ENCODE results near the gene LRRC73.

The LRRC73 gene

GRCh38 chr6:43493230-43493629 is 16.9 kb downstream of the LRRC73 start:
- DNase-seq (ENCODE audit: low spot score): no peak
- in situ Hi-C loops (cut with MboI; ENCODE audit: low pct_unique_long_range_greater_than_20kb, low sequenced_read_pairs, unreplicated experiment): no loop called here
- no peak for TF ChIP-seq CTCF (IDR thresholded peaks at IDR 0.05; ENCODE audit: extremely low read depth, insufficient read depth, missing control alignments)

- no peak for TF ChIP-seq CTCF (IDR thresholded peaks at IDR 0.05; ENCODE audit: extremely low read depth, insufficient read depth, missing control alignments)
- DNase-seq (ENCODE audit: low spot score): no peak
- in situ Hi-C loops (cut with MboI; ENCODE audit: low pct_unique_long_range_greater_than_20kb, low sequenced_read_pairs, unreplicated experiment): no loop called here
Measured at GRCh38 chr6:43492673-43493072, 17.5 kb downstream of the LRRC73 start.

GRCh38 chr6:43491750-43492661 is 18.1 kb downstream of the LRRC73 start:
- in situ Hi-C loops (cut with MboI; ENCODE audit: low pct_unique_long_range_greater_than_20kb, low sequenced_read_pairs, unreplicated experiment): no loop called here

GRCh38 chr6:43490523-43490939 is 19.6 kb downstream of the LRRC73 start:
- DNase-seq (ENCODE audit: low spot score): no peak
- in situ Hi-C loops (cut with MboI; ENCODE audit: low pct_unique_long_range_greater_than_20kb, low sequenced_read_pairs, unreplicated experiment): no loop called here

More at GRCh38 chr6:43491750-43492661, 18.1 kb downstream of the LRRC73 start:
- no peak for DNase-seq (ENCODE audit: low spot score)
- no peak for TF ChIP-seq CTCF (IDR thresholded peaks at IDR 0.05; ENCODE audit: extremely low read depth, insufficient read depth, missing control alignments)

GRCh38 chr6:43489277-43490072 is 20.7 kb downstream of the LRRC73 start:
- TF ChIP-seq CTCF (IDR thresholded peaks at IDR 0.05; ENCODE audit: extremely low read depth, insufficient read depth, missing control alignments): no peak
- no peak for DNase-seq (ENCODE audit: low spot score)
- in situ Hi-C loops (cut with MboI; ENCODE audit: low pct_unique_long_range_greater_than_20kb, low sequenced_read_pairs, unreplicated experiment): no loop called here

More at GRCh38 chr6:43490523-43490939, 19.6 kb downstream of the LRRC73 start:
- TF ChIP-seq CTCF (IDR thresholded peaks at IDR 0.05; ENCODE audit: extremely low read depth, insufficient read depth, missing control alignments): no peak

GRCh38 chr6:43488667-43489276 is 21.4 kb downstream of the LRRC73 start:
- in situ Hi-C loops (cut with MboI; ENCODE audit: low pct_unique_long_range_greater_than_20kb, low sequenced_read_pairs, unreplicated experiment): no loop called here
- no peak for DNase-seq (ENCODE audit: low spot score)
- TF ChIP-seq CTCF (IDR thresholded peaks at IDR 0.05; ENCODE audit: extremely low read depth, insufficient read depth, missing control alignments): no peak

All from GM13977 (cell line).